GM21447 (cell line): ENCODE data around the gene OSBP2.

Experiments
- ATAC-seq: cut with Tn5 transposase; IDR thresholded peaks from one replicate; pipeline ENCODE4 v1.9.1; 2021; ENCODE audit not compliant: unreplicated experiment

The OSBP2 gene

GRCh38 chr22:30891443-30891755, 196.7 kb downstream of the OSBP2 start:
- no peak for ATAC-seq

- ATAC-seq = no peak
These were observed 197.1 kb downstream of the OSBP2 start for GRCh38 chr22:30891781-30892180.

- no peak for ATAC-seq
These were observed 197.6 kb downstream of the OSBP2 start for GRCh38 chr22:30892286-30892685.

GRCh38 chr22:30892731-30893221, 198.1 kb downstream of the OSBP2 start:
- no peak for ATAC-seq

- ATAC-seq = no peak
These were observed 199.0 kb downstream of the OSBP2 start for GRCh38 chr22:30893434-30894370.

GRCh38 chr22:30894371-30894740, 199.7 kb downstream of the OSBP2 start:
- no peak for ATAC-seq

- ATAC-seq = no peak
These were observed 208.1 kb downstream of the OSBP2 start for GRCh38 chr22:30902496-30903357.

GRCh38 chr22:30903876-30904460, 209.3 kb downstream of the OSBP2 start:
- no peak for ATAC-seq

- ATAC-seq = no peak
These were observed 211.1 kb downstream of the OSBP2 start for GRCh38 chr22:30905696-30906341.

- ATAC-seq = no peak
These were observed 211.7 kb downstream of the OSBP2 start for GRCh38 chr22:30906411-30906810.

GRCh38 chr22:30906946-30907345, 212.3 kb downstream of the OSBP2 start:
- ATAC-seq = no peak

- ATAC-seq = no peak
These were observed 213.4 kb downstream of the OSBP2 start for GRCh38 chr22:30908051-30908461.

- ATAC-seq = no peak
These were observed 214.6 kb downstream of the OSBP2 start for GRCh38 chr22:30909306-30909705.

- ATAC-seq = no peak
These were observed 215.7 kb downstream of the OSBP2 start for GRCh38 chr22:30910358-30910757.

- ATAC-seq = no peak
These were observed 224.1 kb downstream of the OSBP2 start for GRCh38 chr22:30918761-30919160.

GRCh38 chr22:30919973-30920372, 225.3 kb downstream of the OSBP2 start:
- ATAC-seq = no peak

- ATAC-seq = no peak
These were observed 225.7 kb downstream of the OSBP2 start for GRCh38 chr22:30920407-30920806.

- no peak for ATAC-seq
These were observed 226.4 kb downstream of the OSBP2 start for GRCh38 chr22:30921108-30921507.

GRCh38 chr22:30922151-30922611, 227.5 kb downstream of the OSBP2 start:
- no peak for ATAC-seq

- no peak for ATAC-seq
These were observed 228.7 kb downstream of the OSBP2 start for GRCh38 chr22:30923168-30923900.
